Neuron (in vitro differentiated cells): ENCODE data around the gene CTU2.

Experiments
- H2AFZ ChIP-seq: one replicate; pipeline ENCODE4 v1.6.1; 2013; ENCODE audit warnings: low read depth, mild to moderate bottlenecking, inconsistent platforms, low read length, moderate library complexity
- H3K27me3 ChIP-seq: one replicate; pipeline ENCODE4 v1.6.1; 2013; ENCODE audit warnings: low read length; ENCODE audit not compliant: insufficient read depth
- H3K36me3 ChIP-seq: one replicate; pipeline ENCODE4 v1.6.1; 2013; ENCODE audit warnings: low read length; ENCODE audit not compliant: insufficient read depth
- H3K4me1 ChIP-seq: one replicate; pipeline ENCODE4 v1.6.1; 2013; ENCODE audit warnings: low read length; ENCODE audit not compliant: insufficient read depth
- H3K4me3 ChIP-seq: 2 replicates; pipeline ENCODE4 v1.5.1; 2013; ENCODE audit warnings: mild to moderate bottlenecking, low read length, moderate library complexity
- H3K9me3 ChIP-seq: one replicate; pipeline ENCODE4 v1.6.1; 2013; ENCODE audit warnings: low read length

Gene CTU2

DNA sequence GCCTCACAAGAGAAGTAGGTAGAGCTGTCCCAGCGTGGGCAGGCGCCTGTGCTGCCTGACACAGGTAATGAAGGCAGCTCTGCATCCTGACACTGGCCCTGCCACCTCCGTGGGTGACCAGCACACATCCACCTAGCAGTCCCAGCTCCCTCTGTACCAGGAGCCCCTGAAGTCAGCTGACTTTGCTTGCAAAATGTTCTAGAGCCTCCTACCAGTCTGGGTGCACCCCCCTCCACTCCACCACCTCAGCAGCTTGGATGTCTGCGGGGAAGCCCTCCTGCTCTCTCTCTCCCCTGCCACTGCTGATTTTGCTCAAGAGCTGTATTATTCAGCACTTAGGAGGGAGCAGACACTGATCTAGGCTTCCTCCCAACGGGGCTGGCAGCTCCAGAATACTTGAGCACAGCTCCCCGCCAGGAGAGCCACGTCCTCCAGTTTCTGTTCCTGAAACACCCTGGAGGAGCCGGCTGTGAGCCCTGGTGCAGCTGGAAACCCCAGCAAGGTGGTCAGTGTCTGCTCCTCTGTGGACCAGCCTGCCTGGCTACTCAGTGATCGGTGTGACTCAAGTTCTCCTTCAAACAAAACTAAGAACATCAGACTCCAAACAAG, 1.1 kb upstream of the CTU2 start:
- Histone ChIP-seq H3K4me3 (peak overlapping the region; percentile 93), H3K9me3 (no peaks in the 10 kb centered on the region), H3K36me3 (no peaks in the 10 kb centered on the region), H2AFZ (no peak overlapping the region), H3K4me1 (peaks cover 21% of the 10 kb centered on the region), H3K27me3 (no peaks in the 10 kb centered on the region)

- Histone ChIP-seq H3K27me3 (no peaks in the 10 kb centered on the region), H3K9me3 (no peaks in the 10 kb centered on the region), H3K4me3 (peak overlapping the region; percentile 93), H3K4me1 (peaks cover 21% of the 10 kb centered on the region), H2AFZ (peak overlapping the region; percentile 80), H3K36me3 (no peaks in the 10 kb centered on the region)
Measured at GRCh38 chr16:88705801-88706228, 488 bp upstream of the CTU2 start.

GRCh38 chr16:88706965-88707826, 893 bp downstream of the CTU2 start:
- H3K9me3 ChIP-seq = no peaks in the 10 kb centered on the region
- H3K36me3 ChIP-seq = no peaks in the 10 kb centered on the region
- H3K4me3 ChIP-seq = peak overlapping the region; percentile 93
- peak overlapping the region; percentile 80 for H2AFZ ChIP-seq
- H3K27me3 ChIP-seq = no peaks in the 10 kb centered on the region
- H3K4me1 ChIP-seq = peaks cover 21% of the 10 kb centered on the region

DNA sequence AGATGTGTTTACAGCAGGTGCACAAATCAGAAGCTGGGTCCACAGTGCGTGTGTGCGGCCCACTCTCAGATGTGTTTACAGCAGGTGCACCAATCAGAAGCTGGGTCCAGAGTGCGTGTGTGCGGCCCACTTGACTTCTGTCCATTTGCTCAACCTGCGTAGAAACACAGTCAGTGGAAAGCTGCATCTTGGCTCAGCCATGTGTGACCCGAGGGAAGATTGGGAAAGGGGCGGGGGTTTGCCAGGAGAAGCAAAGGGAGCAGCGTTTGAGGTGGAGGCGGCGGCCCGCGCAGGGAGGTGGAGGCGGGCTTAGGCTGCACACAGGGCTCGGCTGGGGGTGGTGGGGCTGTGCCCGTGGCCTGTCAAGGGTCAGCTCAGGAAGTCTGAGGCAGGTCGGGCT, 4.3 kb downstream of the CTU2 start:
- Histone ChIP-seq H3K27me3 (no peaks in the 10 kb centered on the region), H3K36me3 (peaks cover 11% of the 10 kb centered on the region), H3K9me3 (no peaks in the 10 kb centered on the region), H3K4me1 (peaks cover 13% of the 10 kb centered on the region), H3K4me3 (no peak overlapping the region), H2AFZ (no peak overlapping the region)

- H3K27me3 ChIP-seq = no peaks in the 10 kb centered on the region
- H2AFZ ChIP-seq = no peak overlapping the region
- peaks cover 23% of the 10 kb centered on the region for H3K36me3 ChIP-seq
- peaks cover 7% of the 10 kb centered on the region for H3K4me1 ChIP-seq
- no peak overlapping the region for H3K4me3 ChIP-seq
- H3K9me3 ChIP-seq = no peaks in the 10 kb centered on the region
Measured at GRCh38 chr16:88711750-88712340, 5.5 kb downstream of the CTU2 start.

DNA sequence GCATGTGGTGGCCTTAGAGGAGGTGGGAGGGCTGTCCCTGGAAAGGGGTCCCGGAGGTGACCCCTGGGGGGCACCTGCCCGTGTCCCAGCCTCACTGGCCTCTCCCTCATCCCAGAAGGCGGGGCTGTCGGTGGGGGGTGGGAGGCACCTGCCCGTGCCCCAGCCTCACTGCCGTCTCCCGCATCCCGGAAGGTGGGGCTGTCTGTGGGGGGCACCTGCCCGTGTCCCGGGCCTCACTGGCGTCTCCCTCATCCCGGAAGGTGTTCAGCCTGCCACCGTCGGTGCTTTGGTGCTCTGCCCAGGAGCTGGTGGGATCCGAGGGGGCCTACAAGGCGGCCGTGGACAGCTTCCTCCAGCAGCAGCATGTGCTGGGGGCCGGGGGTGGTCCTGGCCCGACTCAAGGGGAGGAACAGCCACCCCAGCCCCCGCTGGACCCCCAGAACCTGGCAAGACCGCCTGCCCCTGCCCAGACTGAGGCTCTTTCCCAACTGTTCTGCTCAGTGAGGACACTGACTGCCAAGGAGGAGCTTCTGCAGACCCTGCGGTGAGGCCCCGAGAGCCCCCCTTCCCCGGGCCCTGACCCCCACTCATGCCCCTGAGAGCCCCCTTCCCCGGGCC, 6.2 kb downstream of the CTU2 start:
- no peak overlapping the region for H3K4me3 ChIP-seq
- H3K9me3 ChIP-seq = no peaks in the 10 kb centered on the region
- no peak overlapping the region for H2AFZ ChIP-seq

GRCh38 chr16:88713054-88713453, 6.8 kb downstream of the CTU2 start:
- Histone ChIP-seq H3K4me3 (no peak overlapping the region), H3K9me3 (no peaks in the 10 kb centered on the region), H3K36me3 (peaks cover 31% of the 10 kb centered on the region), H3K4me1 (no peaks in the 10 kb centered on the region), H2AFZ (no peak overlapping the region), H3K27me3 (no peaks in the 10 kb centered on the region)

More for the DNA sequence above, 6.2 kb downstream of the CTU2 start:
- H3K36me3 ChIP-seq = peaks cover 28% of the 10 kb centered on the region
- H3K27me3 ChIP-seq = no peaks in the 10 kb centered on the region
- peaks cover 1% of the 10 kb centered on the region for H3K4me1 ChIP-seq

DNA sequence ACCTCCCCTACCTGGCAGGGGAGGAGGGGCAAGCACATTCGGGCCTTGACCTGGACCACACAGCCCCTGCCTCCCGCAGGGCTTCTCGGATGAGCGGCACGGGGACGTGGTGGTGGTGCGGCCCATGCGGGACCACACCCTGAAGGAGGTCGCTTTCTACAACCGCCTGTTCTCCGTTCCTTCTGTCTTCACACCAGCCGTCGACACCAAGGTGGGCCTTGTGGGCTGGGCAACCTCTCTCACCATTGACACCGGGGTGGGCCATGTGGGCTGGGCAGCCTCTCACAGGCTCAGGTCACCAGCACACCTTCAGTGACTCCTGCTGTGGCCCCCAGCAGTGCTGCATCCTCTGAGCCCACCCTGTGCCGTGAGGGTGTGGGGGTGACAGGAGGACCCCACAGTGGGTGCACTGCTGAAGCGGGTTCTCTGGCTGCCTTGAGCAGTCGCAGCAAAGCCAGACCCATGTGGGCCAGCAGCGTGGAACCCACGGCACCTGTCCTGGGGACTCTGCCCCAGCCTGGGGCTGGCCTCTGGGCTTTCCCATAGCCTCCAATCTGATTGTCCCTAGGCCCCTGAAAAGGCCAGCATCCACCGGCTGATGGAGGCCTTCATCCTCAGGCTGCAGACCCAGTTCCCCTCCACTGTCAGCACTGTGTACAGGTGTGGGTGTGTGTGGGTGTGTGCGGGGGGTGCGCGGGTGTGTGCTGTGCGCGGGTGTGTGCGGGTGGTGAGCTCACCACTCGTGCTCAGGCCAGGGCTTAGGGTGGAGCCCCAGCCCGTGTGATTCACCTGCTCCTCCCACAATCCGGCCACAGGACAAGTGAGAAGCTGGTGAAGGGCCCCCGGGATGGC, 7.5 kb downstream of the CTU2 start:
- H3K9me3 ChIP-seq = no peaks in the 10 kb centered on the region
- no peaks in the 10 kb centered on the region for H3K4me1 ChIP-seq
- peaks cover 34% of the 10 kb centered on the region for H3K36me3 ChIP-seq
- no peaks in the 10 kb centered on the region for H3K27me3 ChIP-seq
- H3K4me3 ChIP-seq = no peak overlapping the region
- no peak overlapping the region for H2AFZ ChIP-seq

DNA sequence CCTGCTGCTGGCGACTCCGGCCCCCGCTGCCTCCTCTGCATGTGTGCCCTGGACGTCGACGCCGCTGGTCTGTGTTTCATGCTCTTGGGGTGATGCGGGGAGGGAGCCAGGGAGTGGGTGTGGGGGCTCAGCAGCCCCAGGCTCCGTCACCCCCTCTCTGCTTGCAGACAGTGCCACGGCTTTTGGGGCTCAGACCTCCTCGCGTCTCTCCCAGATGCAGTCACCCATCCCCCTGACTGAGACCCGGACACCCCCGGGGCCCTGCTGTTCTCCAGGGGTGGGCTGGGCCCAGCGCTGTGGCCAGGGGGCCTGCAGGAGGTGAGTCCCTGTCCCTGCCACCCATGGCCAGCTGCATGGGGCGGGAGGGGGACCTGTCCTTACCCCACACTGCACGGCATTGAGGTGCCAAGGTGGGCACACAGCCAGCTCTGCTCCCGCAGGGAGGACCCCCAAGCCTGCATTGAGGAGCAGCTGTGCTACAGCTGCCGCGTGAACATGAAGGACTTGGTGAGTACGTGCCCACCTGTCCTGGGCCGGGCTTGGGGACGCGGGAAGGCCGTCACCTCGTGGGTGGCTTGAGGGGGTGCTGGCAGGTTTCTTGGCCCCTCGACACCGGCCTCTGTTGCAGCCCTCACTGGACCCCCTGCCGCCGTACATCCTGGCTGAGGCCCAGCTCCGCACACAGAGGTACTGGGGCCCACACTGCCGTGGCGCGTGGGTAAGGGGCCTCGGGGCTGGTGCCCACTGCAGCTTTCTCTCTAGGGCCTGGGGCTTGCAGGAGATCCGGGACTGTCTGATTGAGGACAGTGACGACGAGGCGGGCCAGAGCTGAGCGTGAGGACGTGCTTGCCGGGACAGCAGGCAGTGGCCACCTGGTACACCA, 8.4 kb downstream of the CTU2 start:
- Histone ChIP-seq H3K4me1 (no peaks in the 10 kb centered on the region), H3K27me3 (no peaks in the 10 kb centered on the region), H3K9me3 (no peaks in the 10 kb centered on the region), H3K4me3 (no peak overlapping the region), H3K36me3 (peaks cover 34% of the 10 kb centered on the region), H2AFZ (no peak overlapping the region)

DNA sequence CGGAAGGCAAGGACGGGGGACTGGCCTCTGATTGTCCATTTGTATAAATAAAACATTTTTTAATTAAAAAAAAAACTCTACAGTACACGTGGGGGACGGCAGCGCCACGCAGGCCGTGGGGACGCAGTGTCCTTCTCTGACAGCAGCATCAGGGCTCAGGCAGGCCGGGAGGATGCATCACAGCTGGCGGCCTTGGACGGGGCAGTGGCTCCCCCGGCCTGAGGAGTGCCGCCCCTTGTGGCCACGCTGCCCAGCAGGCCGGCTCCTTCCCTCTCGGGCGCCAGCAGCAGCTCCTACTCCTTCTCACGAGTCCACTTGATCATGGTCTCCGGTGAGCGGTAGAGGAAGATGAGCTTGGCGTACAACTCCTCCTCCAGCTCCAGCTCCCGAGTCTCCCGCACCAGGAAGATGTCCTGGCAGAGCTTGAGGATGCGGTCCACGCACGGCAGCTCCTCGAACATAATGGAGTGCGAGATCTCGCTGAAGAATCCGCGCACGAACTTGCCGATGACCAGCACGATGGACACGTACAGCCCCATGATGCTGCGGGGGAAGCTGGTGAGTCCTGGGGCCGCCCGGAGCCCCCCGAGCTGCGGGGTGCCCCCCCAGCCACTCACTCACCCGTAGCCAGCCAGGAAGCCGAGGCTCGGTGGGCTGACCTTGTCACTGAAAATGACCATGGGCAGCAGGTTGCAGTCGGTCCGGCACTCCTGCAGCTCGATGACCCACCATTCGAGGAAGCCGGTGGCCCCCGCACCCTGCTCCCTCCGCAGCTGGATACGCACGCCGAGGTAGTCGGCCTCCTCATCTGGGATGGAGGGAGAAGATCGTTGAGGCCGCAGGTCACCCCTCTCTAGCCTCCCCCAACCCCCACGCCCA, 9.2 kb downstream of the CTU2 start:
- Histone ChIP-seq H3K4me1 (no peaks in the 10 kb centered on the region), H3K36me3 (peaks cover 36% of the 10 kb centered on the region), H2AFZ (no peak overlapping the region), H3K9me3 (no peaks in the 10 kb centered on the region), H3K27me3 (no peaks in the 10 kb centered on the region), H3K4me3 (no peak overlapping the region)

DNA sequence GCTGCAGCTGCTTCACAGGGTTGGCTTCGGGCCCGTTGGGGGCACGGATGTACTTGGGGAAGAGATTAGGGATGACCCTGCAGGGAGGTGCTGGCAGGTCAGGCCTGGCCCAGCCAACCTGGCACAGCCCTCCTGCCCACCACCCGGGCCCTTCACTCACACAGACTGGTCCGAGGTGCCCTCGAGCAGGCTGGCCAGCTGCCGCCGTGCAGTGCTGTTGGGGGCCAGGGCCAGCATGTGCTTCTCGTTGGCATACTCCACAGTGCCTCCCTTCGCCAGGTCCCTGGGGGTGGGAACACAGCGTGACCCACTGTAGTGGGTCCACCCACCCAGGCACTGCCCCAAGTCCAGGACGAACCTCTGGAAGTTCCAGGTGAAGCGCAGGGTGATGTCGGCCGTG, 9.9 kb downstream of the CTU2 start:
- Histone ChIP-seq H3K4me3 (no peak overlapping the region), H2AFZ (no peak overlapping the region), H3K36me3 (peaks cover 36% of the 10 kb centered on the region), H3K9me3 (no peaks in the 10 kb centered on the region), H3K27me3 (no peaks in the 10 kb centered on the region), H3K4me1 (no peaks in the 10 kb centered on the region)
